Esophagus squamous epithelium (tissue), 5 donors: ENCODE results near the gene CTNNAL1. TPM values are rescaled to one million over a fixed set of nuclear protein-coding genes. Genes with fewer than 3 reads are reported as not detected.
"Not testable (repeated sequence)": the region's sequence is repeated elsewhere in the genome, so short reads cannot be mapped to it uniquely, and the experiment has no call there.

Source experiments
- DNase-seq: peaks from one replicate; lab custom pipeline; 2025; lab: John Stamatoyannopoulos, UW
- H3K27ac ChIP-seq, 4 donors: fragments of 200-600 bp; sonication (generic); one replicate each; pipeline ENCODE4 v1.5.1; 2016 to 2019; ENCODE audit warnings: mild to moderate bottlenecking in 1 of 4
- H3K27me3 ChIP-seq, 4 donors: fragments of 200-600 bp; sonication (generic); 1 replicate in 3 of 4; 2 replicates in 1 of 4; pipeline versions ENCODE4 v1.5.1 to v1.6.0; 2017 to 2021; ENCODE audit warnings: antibody characterized with exemption in 1 of 4
- H3K36me3 ChIP-seq, 3 donors: fragments of 200-600 bp; sonication (generic); one replicate each; pipeline ENCODE4 v1.5.1; 2016 to 2019
- H3K4me1 ChIP-seq, 3 donors: fragments of 200-600 bp; sonication (generic); one replicate each; pipeline ENCODE4 v1.5.1; 2017 to 2019
- H3K4me3 ChIP-seq, 4 donors: fragments of 200-600 bp; sonication (generic); 1 replicate in 3 of 4; 2 replicates in 1 of 4; pipeline ENCODE4 v1.5.1; 2016 to 2019; ENCODE audit warnings: mild to moderate bottlenecking in 2 of 4, moderate library complexity in 1 of 4
- H3K9me3 ChIP-seq, 3 donors: fragments of 200-600 bp; sonication (generic); one replicate each; pipeline ENCODE4 v1.5.1; 2016 to 2019
- POLR2A ChIP-seq, 4 donors: fragments of 450-650 bp; IDR thresholded peaks; one replicate each; pipeline ENCODE4 v1.6.1; 2017; ENCODE audit warnings: antibody characterized with exemption in 4 of 4, mild to moderate bottlenecking in 4 of 4, moderate library complexity in 3 of 4
- WGBS, 2 donors: methylation state at CpG; one replicate each; pipeline ENCODE4 v1.1.5; 2018; 5-methylcytosine and 5-hydroxymethylcytosine counted together
- intact Hi-C: fragments of 100-400 bp; cut with DNase I; formaldehyde crosslinking; loops from one replicate; pipeline ENCODE4 v1.15.0; 2022
- total RNA-seq, 4 donors: library from RNA; depleted of rRNA; stranded (reverse); fragments of >200 nt; gene quantifications; one replicate each; pipeline ENCODE4 v1.1.0, GENCODE V29; 2016
- TF ChIP-seq, protein P1 (sequence below), 6 experiments: fragments of 450-650 bp in 4 of 6; fragments of 200-600 bp in 2 of 6; sonication (generic) in 2 of 6; IDR thresholded peaks; one replicate each; pipeline ENCODE4 v1.5.1; 2016 to 2019; ENCODE audit warnings: antibody characterized with exemption in 6 of 6, mild to moderate bottlenecking in 4 of 6, moderate library complexity in 4 of 6
- donor health status: DM: yes; HTN: yes; CAD: no.

The CTNNAL1 gene
- total RNA-seq, 4 donors from 2014 or later: 7.5 to 31.3 (median 15.7) TPM

- H3K36me3 ChIP-seq: no peaks in the 10 kb centered on the region
- H3K27ac ChIP-seq: no peak overlapping the region
- no peaks in the 10 kb centered on the region for H3K27me3 ChIP-seq
- H3K9me3 ChIP-seq: no peaks in the 10 kb centered on the region
- intact Hi-C loops: no loop called here
- TF ChIP-seq POLR2A (IDR thresholded peaks at IDR 0.05): no peak
- TF ChIP-seq, protein P1, sequence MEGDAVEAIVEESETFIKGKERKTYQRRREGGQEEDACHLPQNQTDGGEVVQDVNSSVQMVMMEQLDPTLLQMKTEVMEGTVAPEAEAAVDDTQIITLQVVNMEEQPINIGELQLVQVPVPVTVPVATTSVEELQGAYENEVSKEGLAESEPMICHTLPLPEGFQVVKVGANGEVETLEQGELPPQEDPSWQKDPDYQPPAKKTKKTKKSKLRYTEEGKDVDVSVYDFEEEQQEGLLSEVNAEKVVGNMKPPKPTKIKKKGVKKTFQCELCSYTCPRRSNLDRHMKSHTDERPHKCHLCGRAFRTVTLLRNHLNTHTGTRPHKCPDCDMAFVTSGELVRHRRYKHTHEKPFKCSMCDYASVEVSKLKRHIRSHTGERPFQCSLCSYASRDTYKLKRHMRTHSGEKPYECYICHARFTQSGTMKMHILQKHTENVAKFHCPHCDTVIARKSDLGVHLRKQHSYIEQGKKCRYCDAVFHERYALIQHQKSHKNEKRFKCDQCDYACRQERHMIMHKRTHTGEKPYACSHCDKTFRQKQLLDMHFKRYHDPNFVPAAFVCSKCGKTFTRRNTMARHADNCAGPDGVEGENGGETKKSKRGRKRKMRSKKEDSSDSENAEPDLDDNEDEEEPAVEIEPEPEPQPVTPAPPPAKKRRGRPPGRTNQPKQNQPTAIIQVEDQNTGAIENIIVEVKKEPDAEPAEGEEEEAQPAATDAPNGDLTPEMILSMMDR (IDR thresholded peaks at IDR 0.05): no peak
- WGBS, 2 donors: 87 to 100% methylated on average over 3 of the region's 3 CpGs
- peaks cover 0 to 12% (median 0%) of the 10 kb centered on the region in 3 donors for H3K4me1 ChIP-seq
- no peak overlapping the region for H3K4me3 ChIP-seq
- DNase-seq: no peak
These were observed 41.1 kb downstream of the CTNNAL1 start for GRCh38 chr9:108972186-108972585.

- H3K4me1 ChIP-seq: peaks cover 0 to 12% (median 0%) of the 10 kb centered on the region in 3 donors
- H3K27ac ChIP-seq, H3K27me3 ChIP-seq, intact Hi-C loops, H3K9me3 ChIP-seq, DNase-seq, H3K4me3 ChIP-seq, H3K36me3 ChIP-seq: not testable (repeated sequence)
- 100% methylated on average over 2 of the region's 2 CpGs for WGBS, 2 donors
These were observed 41.9 kb downstream of the CTNNAL1 start for GRCh38 chr9:108971392-108971791.

- no peak for TF ChIP-seq POLR2A (IDR thresholded peaks at IDR 0.05)
- TF ChIP-seq, protein P1 (IDR thresholded peaks at IDR 0.05): no peak
- Histone ChIP-seq H3K27ac (no peak overlapping the region), H3K4me1 (peaks cover 0 to 2% (median 0%) of the 10 kb centered on the region in 3 donors), H3K36me3 (peaks cover 0 to 16% (median 0%) of the 10 kb centered on the region in 3 donors), H3K4me3 (no peak overlapping the region), H3K9me3 (no peaks in the 10 kb centered on the region), H3K27me3 (no peaks in the 10 kb centered on the region)
- DNase-seq: no peak
- intact Hi-C loops: no loop called here
These were observed 45.4 kb downstream of the CTNNAL1 start for GRCh38 chr9:108967916-108968315.

DNA sequence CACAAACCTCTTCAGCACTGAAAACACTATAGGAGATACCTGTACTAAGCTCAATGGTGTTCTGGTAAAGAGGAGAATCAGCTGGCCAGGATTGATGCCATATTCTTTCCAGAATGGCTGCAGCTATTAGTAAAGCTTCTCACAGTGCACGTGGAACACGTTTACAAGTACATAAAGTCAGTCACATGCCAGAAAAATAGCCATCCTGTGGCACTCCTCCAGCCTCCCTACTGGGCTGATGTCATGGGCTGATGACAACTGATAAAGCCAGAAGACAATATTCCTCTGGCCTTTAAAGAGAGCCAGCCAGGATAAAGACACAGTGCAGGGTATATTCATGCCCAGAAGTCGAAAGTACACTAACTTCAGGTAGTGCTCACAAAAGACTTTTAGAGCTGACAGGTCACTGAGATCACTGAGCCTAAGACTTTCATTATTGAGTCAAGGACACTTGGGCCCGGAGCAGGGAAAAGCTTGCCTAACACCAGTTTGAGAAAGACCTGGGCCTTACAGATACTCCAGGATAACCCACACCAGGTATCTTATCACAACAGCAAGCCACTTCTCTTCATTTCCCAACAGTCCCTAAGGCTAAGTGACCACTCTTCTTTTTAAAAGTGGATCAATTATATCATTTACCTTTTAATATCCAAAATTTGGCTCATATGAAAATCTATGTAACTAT is 49.7 kb downstream of the CTNNAL1 start:
- Histone ChIP-seq H3K27me3 (no peaks in the 10 kb centered on the region), H3K9me3 (no peaks in the 10 kb centered on the region), H3K4me1 (no peaks in the 10 kb centered on the region), H3K36me3 (peaks cover 0 to 16% (median 0%) of the 10 kb centered on the region in 3 donors), H3K27ac (no peak overlapping the region), H3K4me3 (no peak overlapping the region)
- TF ChIP-seq POLR2A (IDR thresholded peaks at IDR 0.05): no peak
- TF ChIP-seq, protein P1 (IDR thresholded peaks at IDR 0.05): no peak
- 55 to 61% methylated on average over 4 of the region's 4 CpGs for whole genome bisulfite sequencing, 2 donors
- intact Hi-C loops: no loop called here
- DNase-seq: no peak

DNA sequence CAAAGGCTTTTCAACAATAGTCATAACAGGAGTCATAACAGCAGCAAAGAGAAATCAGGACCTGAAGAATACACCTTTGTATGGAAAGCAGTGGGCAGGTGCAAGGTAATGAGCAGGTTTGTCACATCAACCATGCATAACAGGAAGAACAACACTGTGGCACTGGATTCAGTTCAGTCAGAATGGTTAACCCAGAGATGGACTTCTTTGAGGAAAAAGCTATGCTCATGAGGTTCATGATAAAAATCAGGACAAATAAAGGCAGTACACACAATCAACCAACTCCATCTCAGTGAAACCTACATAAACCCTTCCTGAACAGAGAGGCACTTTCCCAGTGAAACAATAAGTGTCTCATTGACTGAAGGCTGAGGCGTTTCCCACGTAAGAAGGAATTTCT is 52.1 kb downstream of the CTNNAL1 start:
- no peak overlapping the region for H3K4me3 ChIP-seq
- DNase-seq: no peak
- peaks cover 0 to 12% (median 0%) of the 10 kb centered on the region in 3 donors for H3K36me3 ChIP-seq

More for the DNA sequence above, 52.1 kb downstream of the CTNNAL1 start:
- no peak for TF ChIP-seq POLR2A (IDR thresholded peaks at IDR 0.05)
- TF ChIP-seq, protein P1 (IDR thresholded peaks at IDR 0.05): no peak
- Histone ChIP-seq H3K27ac (no peak overlapping the region), H3K9me3 (no peaks in the 10 kb centered on the region), H3K27me3 (no peaks in the 10 kb centered on the region), H3K4me1 (no peaks in the 10 kb centered on the region)
- intact Hi-C loops: no loop called here
- WGBS, 2 donors: 90 to 94% methylated on average over 2 of the region's 2 CpGs
